ENCODE results near the gene MTHFS. TPM values are rescaled to one million over a fixed set of nuclear protein-coding genes. Genes with fewer than 3 reads are reported as not detected.
A peak's percentile ranks its signal among the peaks of the same experiment; 100 is the strongest.

The MTHFS gene
- total and polyA plus RNA-seq, 8 donors = 5.7 to 101 (median 48.1) TPM; not detected in 2

DNA sequence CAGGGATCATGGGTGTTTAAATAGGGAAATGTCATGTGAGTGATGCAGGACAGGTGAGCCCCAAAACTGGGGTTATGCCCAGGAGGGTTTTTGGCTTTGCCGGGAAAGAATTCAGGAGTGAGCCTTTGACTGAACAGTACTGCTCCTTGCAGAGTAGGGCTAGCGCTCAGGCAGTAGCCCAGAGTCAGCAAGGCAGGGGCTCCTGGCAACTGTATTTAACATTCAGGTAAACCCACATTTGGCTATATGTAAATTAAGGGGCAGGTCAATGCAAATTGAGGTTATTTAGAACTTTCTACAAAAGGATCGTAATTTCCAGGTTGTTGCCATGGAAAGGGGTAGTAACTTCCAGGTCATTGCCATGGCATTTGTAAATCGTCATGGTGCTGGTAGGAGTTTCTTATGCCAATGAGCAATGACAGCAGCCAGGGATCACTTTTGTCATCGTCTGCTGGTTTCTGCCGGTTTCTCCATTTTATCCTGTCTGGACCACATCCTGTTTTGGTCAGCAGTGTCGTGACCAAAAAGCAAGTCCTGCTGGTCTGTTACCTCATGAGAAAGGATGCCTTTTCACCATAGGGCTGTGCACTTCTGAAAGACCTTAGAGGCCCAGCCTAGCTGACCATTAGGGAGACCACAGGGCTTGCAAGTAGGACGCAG lies 24.3 kb downstream of the MTHFS start:
- peak in 1 of 2 donors; percentile 28 for DNase-seq
- WGBS, 5 donors = 79 to 88% (median 86%) methylated on average over 8 of the region's 8 CpGs
- no peak overlapping the region for H3K27ac ChIP-seq
- no peak overlapping the region for H3K4me3 ChIP-seq
- intact Hi-C loops (cut with DNase I; ENCODE audit: low total_unique reads) = no loop called here
- H3K4me1 ChIP-seq = peaks cover 0 to 33% (median 2%) of the 10 kb centered on the region in 4 donors
- peaks cover 3 to 34% (median 29%) of the 10 kb centered on the region in 4 donors for H3K9me3 ChIP-seq
- TF ChIP-seq, protein P1, sequence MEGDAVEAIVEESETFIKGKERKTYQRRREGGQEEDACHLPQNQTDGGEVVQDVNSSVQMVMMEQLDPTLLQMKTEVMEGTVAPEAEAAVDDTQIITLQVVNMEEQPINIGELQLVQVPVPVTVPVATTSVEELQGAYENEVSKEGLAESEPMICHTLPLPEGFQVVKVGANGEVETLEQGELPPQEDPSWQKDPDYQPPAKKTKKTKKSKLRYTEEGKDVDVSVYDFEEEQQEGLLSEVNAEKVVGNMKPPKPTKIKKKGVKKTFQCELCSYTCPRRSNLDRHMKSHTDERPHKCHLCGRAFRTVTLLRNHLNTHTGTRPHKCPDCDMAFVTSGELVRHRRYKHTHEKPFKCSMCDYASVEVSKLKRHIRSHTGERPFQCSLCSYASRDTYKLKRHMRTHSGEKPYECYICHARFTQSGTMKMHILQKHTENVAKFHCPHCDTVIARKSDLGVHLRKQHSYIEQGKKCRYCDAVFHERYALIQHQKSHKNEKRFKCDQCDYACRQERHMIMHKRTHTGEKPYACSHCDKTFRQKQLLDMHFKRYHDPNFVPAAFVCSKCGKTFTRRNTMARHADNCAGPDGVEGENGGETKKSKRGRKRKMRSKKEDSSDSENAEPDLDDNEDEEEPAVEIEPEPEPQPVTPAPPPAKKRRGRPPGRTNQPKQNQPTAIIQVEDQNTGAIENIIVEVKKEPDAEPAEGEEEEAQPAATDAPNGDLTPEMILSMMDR (IDR thresholded peaks at IDR 0.05) = no peak
- TF ChIP-seq POLR2A (IDR thresholded peaks at IDR 0.05) (no peak), POLR2AphosphoS5 (IDR thresholded peaks at IDR 0.05) (no peak), EP300 (IDR thresholded peaks at IDR 0.05) (no peak)
- H3K27me3 ChIP-seq = no peaks in the 10 kb centered on the region
- H3K36me3 ChIP-seq = peaks cover 6 to 60% (median 42%) of the 10 kb centered on the region in 4 donors

DNA sequence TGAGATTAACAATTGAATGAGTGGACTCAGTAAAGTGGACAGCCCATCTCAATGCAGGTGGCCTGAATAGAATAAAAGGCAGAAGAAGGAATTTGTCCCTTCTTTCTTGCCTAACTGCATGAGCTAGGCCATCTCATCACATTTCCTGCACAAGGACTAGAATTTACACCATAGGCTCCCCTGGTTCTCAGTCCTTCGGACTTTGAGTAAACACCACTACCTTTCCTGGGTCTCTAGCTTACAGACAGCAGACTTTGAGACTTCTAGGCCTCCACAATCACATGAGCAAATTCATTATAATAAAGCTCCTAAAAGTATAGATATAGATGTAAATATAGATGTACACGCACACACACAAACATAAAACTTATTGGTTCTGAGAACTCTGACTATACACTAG lies 28.3 kb downstream of the MTHFS start:
- H3K4me3 ChIP-seq = no peak overlapping the region
- 40 to 78% (median 65%) methylated on average over 2 of the region's 2 CpGs for WGBS, 5 donors
- no peaks in the 10 kb centered on the region for H3K27me3 ChIP-seq
- peaks cover 0 to 31% (median 13%) of the 10 kb centered on the region in 4 donors for H3K36me3 ChIP-seq
- peaks cover 6 to 51% (median 20%) of the 10 kb centered on the region in 4 donors for H3K4me1 ChIP-seq
- intact Hi-C loops (cut with DNase I; ENCODE audit: low total_unique reads) = no loop called here
- DNase-seq = no peak
- H3K27ac ChIP-seq = peak overlapping the region in 3 of 5 donors; percentile 27 to 53 (median 52)
- no peaks in the 10 kb centered on the region for H3K9me3 ChIP-seq
- TF ChIP-seq EP300 (IDR thresholded peaks at IDR 0.05) = no peak
- no peak for TF ChIP-seq POLR2A (IDR thresholded peaks at IDR 0.05)
- no peak for TF ChIP-seq POLR2AphosphoS5 (IDR thresholded peaks at IDR 0.05)
- TF ChIP-seq, protein P1 (IDR thresholded peaks at IDR 0.05) = no peak

DNA sequence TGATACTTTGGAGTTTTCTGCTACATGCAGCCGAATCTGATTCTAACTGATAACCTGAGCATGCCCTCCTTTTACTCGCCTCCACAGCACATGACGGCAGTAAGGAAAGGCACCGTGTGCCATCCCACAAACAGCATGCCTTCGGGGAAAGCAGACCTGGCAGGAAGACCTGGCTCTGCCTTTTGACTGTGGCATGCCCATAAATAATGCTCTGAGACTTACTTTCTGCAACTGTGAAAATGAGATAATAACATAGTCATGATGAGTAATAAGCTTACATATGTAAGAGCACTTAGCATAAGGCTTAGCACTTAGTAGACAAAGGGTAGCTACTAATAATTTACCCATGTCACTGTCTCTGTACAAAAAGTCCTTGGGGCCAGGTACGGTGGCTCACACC lies 32.9 kb downstream of the MTHFS start:
- Histone ChIP-seq H3K4me1 (peaks cover 6 to 41% (median 30%) of the 10 kb centered on the region in 4 donors), H3K27me3 (no peaks in the 10 kb centered on the region), H3K36me3 (peaks cover 0 to 10% (median 3%) of the 10 kb centered on the region in 4 donors), H3K9me3 (no peaks in the 10 kb centered on the region), H3K4me3 (no peak overlapping the region), H3K27ac (peak overlapping the region in 2 of 5 donors; percentile 30 to 67)
- intact Hi-C loops (cut with DNase I; ENCODE audit: low total_unique reads) = no loop called here
- no peak for TF ChIP-seq POLR2A (IDR thresholded peaks at IDR 0.05)
- no peak for TF ChIP-seq EP300 (IDR thresholded peaks at IDR 0.05)
- TF ChIP-seq, protein P1 (IDR thresholded peaks at IDR 0.05) = no peak
- TF ChIP-seq POLR2AphosphoS5 (IDR thresholded peaks at IDR 0.05) = no peak
- 44 to 71% (median 65%) methylated on average over 6 of the region's 6 CpGs for WGBS, 5 donors
- no peak for DNase-seq

DNA sequence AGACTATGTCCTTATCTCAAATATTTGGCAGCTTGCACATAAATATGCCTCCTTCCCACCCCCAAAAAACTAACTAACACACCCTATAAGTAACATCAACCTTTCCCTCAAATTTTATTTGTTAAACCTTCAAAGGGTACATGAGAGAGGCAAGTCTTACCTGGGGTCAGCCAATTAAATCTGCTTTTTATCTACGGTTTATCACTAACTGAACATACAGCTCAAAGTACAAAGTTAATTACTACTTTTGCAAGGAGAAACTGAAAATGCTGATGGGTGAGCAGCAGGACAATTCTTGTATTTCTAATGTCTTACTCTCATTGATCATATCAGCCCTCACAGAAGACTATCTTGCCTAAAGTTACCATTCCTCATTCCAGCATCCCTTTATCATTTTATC lies 34.6 kb downstream of the MTHFS start:
- no peak for TF ChIP-seq POLR2A (IDR thresholded peaks at IDR 0.05)
- TF ChIP-seq, protein P1 (IDR thresholded peaks at IDR 0.05) = no peak
- no peak for TF ChIP-seq EP300 (IDR thresholded peaks at IDR 0.05)
- TF ChIP-seq POLR2AphosphoS5 (IDR thresholded peaks at IDR 0.05) = no peak
- H3K27me3 ChIP-seq = no peaks in the 10 kb centered on the region
- WGBS, 5 donors = 33 to 58% (median 44%) methylated on average over 1 of the region's 1 CpG
- DNase-seq = no peak
- peaks cover 0 to 10% (median 3%) of the 10 kb centered on the region in 4 donors for H3K36me3 ChIP-seq
- intact Hi-C loops (cut with DNase I; ENCODE audit: low total_unique reads) = no loop called here
- peaks cover 11 to 41% (median 27%) of the 10 kb centered on the region in 4 donors for H3K4me1 ChIP-seq
- H3K27ac ChIP-seq = peak overlapping the region in 1 of 5 donors; percentile 67
- H3K9me3 ChIP-seq = no peaks in the 10 kb centered on the region
- no peak overlapping the region for H3K4me3 ChIP-seq
